Fibroblast of lung (primary cell): ENCODE data around the gene HLA-DRB5.

Experiments used
- CTCF ChIP-seq, 2 donors: IDR thresholded peaks in 1 of 2; conservative IDR thresholded peaks in 1 of 2; 1 replicate in 1 of 2; 2 replicates in 1 of 2; pipeline ENCODE4 v1.5.1; 2011 to 2012; ENCODE audit warnings: low read length in 2 of 2, control low read depth in 1 of 2, inconsistent platforms in 1 of 2, low read depth in 1 of 2, mild to moderate bottlenecking in 1 of 2
- EZH2 ChIP-seq: IDR thresholded peaks from 2 replicates; pipeline ENCODE4 v1.5.1; 2012; ENCODE audit warnings: low read length, control low read depth, mild to moderate bottlenecking; ENCODE audit errors: missing control alignments

- TF ChIP-seq CTCF (conservative IDR thresholded peaks at IDR 0.05 in 1 of 2, IDR thresholded peaks at IDR 0.05 in 1 of 2; ENCODE audit: low read depth in 1 of 2, low read length in 2 of 2): no peak
- TF ChIP-seq EZH2: no peak
These were observed 46.2 kb upstream of the HLA-DRB5 start for GRCh38 chr6:32576250-32576649.
